Fibroblast of lung (primary cell): ENCODE measurements around the gene PRRT1. TPM values are rescaled to one million over a fixed set of nuclear protein-coding genes. Genes with fewer than 3 reads are reported as not detected.

Source experiments
- DNase-seq, 2 donors: peaks; one replicate each; pipeline versions ENCODE4 v3.0.0 to v3.0.0-alpha.2; 2010; ENCODE audit warnings: low read depth in 2 of 2
- H2AFZ ChIP-seq: 2 replicates; pipeline ENCODE4 v1.5.1; 2012; ENCODE audit warnings: low read length, control low read depth, inconsistent platforms
- H3K27ac ChIP-seq: 2 replicates; pipeline ENCODE4 v1.5.1; 2011; ENCODE audit warnings: low read length, control low read depth; ENCODE audit not compliant: insufficient read depth
- H3K27me3 ChIP-seq: 2 replicates; pipeline ENCODE4 v1.5.1; 2011; ENCODE audit warnings: mild to moderate bottlenecking, low read length; ENCODE audit not compliant: control insufficient read depth, insufficient read depth
- H3K36me3 ChIP-seq: 2 replicates; pipeline ENCODE4 v1.5.1; 2011; ENCODE audit warnings: low read length; ENCODE audit not compliant: control insufficient read depth, insufficient read depth
- H3K4me1 ChIP-seq: 2 replicates; pipeline ENCODE4 v1.5.1; 2011; ENCODE audit warnings: low read length; ENCODE audit not compliant: control insufficient read depth, insufficient read depth; ENCODE audit errors: extremely low read depth
- H3K4me2 ChIP-seq: 2 replicates; pipeline ENCODE4 v1.5.1; 2011; ENCODE audit warnings: low read length, control low read depth; ENCODE audit not compliant: insufficient read depth; ENCODE audit errors: extremely low read depth
- H3K4me3 ChIP-seq, 4 experiments: fragments of 200-600 bp in 1 of 4; sonication (generic) in 1 of 4; replicated peaks in 1 of 4; 2 replicates each; pipeline ENCODE4 v1.5.1; 2011 to 2016; ENCODE audit warnings: low read length in 4 of 4, low read depth in 3 of 4, mild to moderate bottlenecking in 3 of 4, control low read depth in 2 of 4, inconsistent platforms in 1 of 4, mixed read lengths in 1 of 4; ENCODE audit not compliant: insufficient read depth in 1 of 4; ENCODE audit errors: control extremely low read depth in 1 of 4
- H3K79me2 ChIP-seq: 2 replicates; pipeline ENCODE4 v1.5.1; 2012; ENCODE audit warnings: mild to moderate bottlenecking, low read length, inconsistent platforms; ENCODE audit not compliant: control insufficient read depth, insufficient read depth
- H3K9ac ChIP-seq: 2 replicates; pipeline ENCODE4 v1.5.1; 2011; ENCODE audit warnings: mild to moderate bottlenecking, low read length, control low read depth; ENCODE audit not compliant: insufficient read depth
- H3K9me3 ChIP-seq: 2 replicates; pipeline ENCODE4 v1.5.1; 2012; ENCODE audit warnings: low read depth, low read length; ENCODE audit not compliant: control insufficient read depth, insufficient read depth
- H4K20me1 ChIP-seq: 2 replicates; pipeline ENCODE4 v1.5.1; 2011; ENCODE audit warnings: low read length; ENCODE audit not compliant: control insufficient read depth, insufficient read depth; ENCODE audit errors: extremely low read depth
- EZH2 ChIP-seq: IDR thresholded peaks from 2 replicates; pipeline ENCODE4 v1.5.1; 2012; ENCODE audit warnings: low read length, control low read depth, mild to moderate bottlenecking; ENCODE audit errors: missing control alignments
- polyA plus RNA-seq, 2 donors: library from polyadenylated mRNA; depleted of rRNA in 1 of 2; stranded (reverse) in 1 of 2; unstranded in 1 of 2; fragments of >200 nt; gene quantifications; 2 replicates each; pipeline ENCODE4 v1.2.1, GENCODE V29; 2011 to 2012; ENCODE audit warnings: missing spikeins in 1 of 2
- total RNA-seq: library from RNA; depleted of rRNA; stranded (reverse); fragments of >200 nt; gene quantifications from 2 replicates; pipeline ENCODE4 v1.2.1, GENCODE V29; 2014
- TF ChIP-seq, protein P1 (sequence below), 2 donors: IDR thresholded peaks in 1 of 2; conservative IDR thresholded peaks in 1 of 2; 1 replicate in 1 of 2; 2 replicates in 1 of 2; pipeline ENCODE4 v1.5.1; 2011 to 2012; ENCODE audit warnings: low read length in 2 of 2, control low read depth in 1 of 2, inconsistent platforms in 1 of 2, low read depth in 1 of 2, mild to moderate bottlenecking in 1 of 2

PRRT1 gene
- total and polyA plus RNA-seq, 2 donors (not counting 1 experiment from before 2014, with no cell fraction given), result 0.33 to 0.73 TPM

GRCh38 chr6:32167154-32167760 lies 15.5 kb upstream of the PRRT1 start:
- TF ChIP-seq, protein P1, sequence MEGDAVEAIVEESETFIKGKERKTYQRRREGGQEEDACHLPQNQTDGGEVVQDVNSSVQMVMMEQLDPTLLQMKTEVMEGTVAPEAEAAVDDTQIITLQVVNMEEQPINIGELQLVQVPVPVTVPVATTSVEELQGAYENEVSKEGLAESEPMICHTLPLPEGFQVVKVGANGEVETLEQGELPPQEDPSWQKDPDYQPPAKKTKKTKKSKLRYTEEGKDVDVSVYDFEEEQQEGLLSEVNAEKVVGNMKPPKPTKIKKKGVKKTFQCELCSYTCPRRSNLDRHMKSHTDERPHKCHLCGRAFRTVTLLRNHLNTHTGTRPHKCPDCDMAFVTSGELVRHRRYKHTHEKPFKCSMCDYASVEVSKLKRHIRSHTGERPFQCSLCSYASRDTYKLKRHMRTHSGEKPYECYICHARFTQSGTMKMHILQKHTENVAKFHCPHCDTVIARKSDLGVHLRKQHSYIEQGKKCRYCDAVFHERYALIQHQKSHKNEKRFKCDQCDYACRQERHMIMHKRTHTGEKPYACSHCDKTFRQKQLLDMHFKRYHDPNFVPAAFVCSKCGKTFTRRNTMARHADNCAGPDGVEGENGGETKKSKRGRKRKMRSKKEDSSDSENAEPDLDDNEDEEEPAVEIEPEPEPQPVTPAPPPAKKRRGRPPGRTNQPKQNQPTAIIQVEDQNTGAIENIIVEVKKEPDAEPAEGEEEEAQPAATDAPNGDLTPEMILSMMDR (conservative IDR thresholded peaks at IDR 0.05 in 1 of 2, IDR thresholded peaks at IDR 0.05 in 1 of 2; ENCODE audit: low read depth in 1 of 2, low read length in 2 of 2), result no peak
- no peak for TF ChIP-seq EZH2
- no peaks in the 10 kb centered on the region for H3K4me1 ChIP-seq
- H4K20me1 ChIP-seq, result no peaks in the 10 kb centered on the region
- H3K36me3 ChIP-seq, result peaks cover 33% of the 10 kb centered on the region
- H3K4me2 ChIP-seq, result no peak overlapping the region
- no peak for DNase-seq
- H3K9me3 ChIP-seq, result no peaks in the 10 kb centered on the region
- no peaks in the 10 kb centered on the region for H3K27me3 ChIP-seq
- no peaks in the 10 kb centered on the region for H3K79me2 ChIP-seq
- no peak overlapping the region for H2AFZ ChIP-seq
- no peak overlapping the region for H3K9ac ChIP-seq
- H3K4me3 ChIP-seq, result no peak overlapping the region
- H3K27ac ChIP-seq, result no peak overlapping the region

GRCh38 chr6:32166411-32167061 lies 14.8 kb upstream of the PRRT1 start:
- no peak overlapping the region for H3K4me3 ChIP-seq
- no peak overlapping the region for H2AFZ ChIP-seq
- H3K4me1 ChIP-seq, result no peaks in the 10 kb centered on the region
- H3K27ac ChIP-seq, result no peak overlapping the region
- DNase-seq, result no peak
- H3K36me3 ChIP-seq, result peaks cover 33% of the 10 kb centered on the region
- H4K20me1 ChIP-seq, result no peaks in the 10 kb centered on the region
- H3K9me3 ChIP-seq, result no peaks in the 10 kb centered on the region
- no peaks in the 10 kb centered on the region for H3K79me2 ChIP-seq
- H3K9ac ChIP-seq, result no peak overlapping the region
- H3K27me3 ChIP-seq, result no peaks in the 10 kb centered on the region
- TF ChIP-seq EZH2, result no peak
- TF ChIP-seq, protein P1 (conservative IDR thresholded peaks at IDR 0.05 in 1 of 2, IDR thresholded peaks at IDR 0.05 in 1 of 2; ENCODE audit: low read depth in 1 of 2, low read length in 2 of 2), result no peak
- no peak overlapping the region for H3K4me2 ChIP-seq

GRCh38 chr6:32164295-32164694 lies 12.6 kb upstream of the PRRT1 start, which contains the start of gene EGFL8:
EGFL8 (plus strand) TSS chr6:32164595; CDS start chr6:32166166, 1,571 bp downstream.
- H3K4me1 ChIP-seq, result no peaks in the 10 kb centered on the region
- peaks cover 20% of the 10 kb centered on the region for H3K36me3 ChIP-seq
- H3K9ac ChIP-seq, result no peak within 1 kb of the TSS
- H3K4me3 ChIP-seq, result no peak within 1 kb of the TSS
- no peaks in the 10 kb centered on the region for H4K20me1 ChIP-seq
- no peaks in the 10 kb centered on the region for H3K79me2 ChIP-seq
- DNase-seq, result no peak
- no peak within 1 kb of the TSS for H3K27ac ChIP-seq
- H2AFZ ChIP-seq, result no peak within 1 kb of the TSS
- H3K9me3 ChIP-seq, result no peaks in the 10 kb centered on the region
- no peak within 1 kb of the TSS for H3K4me2 ChIP-seq
- TF ChIP-seq EZH2, result no peak
- TF ChIP-seq, protein P1 (conservative IDR thresholded peaks at IDR 0.05 in 1 of 2, IDR thresholded peaks at IDR 0.05 in 1 of 2; ENCODE audit: low read depth in 1 of 2, low read length in 2 of 2), result no peak
- H3K27me3 ChIP-seq, result no peaks in the 10 kb centered on the region
